NCI-H82 (cell line): Measurements from ENCODE around the gene CYP26A1.
A peak's percentile ranks its signal among the peaks of the same experiment; 100 is the strongest.
"Not testable (repeated sequence)": the region's sequence is repeated elsewhere in the genome, so short reads cannot be mapped to it uniquely, and the experiment has no call there.

ENCODE experiments used
- DNase-seq: peaks from one replicate; lab custom pipeline; 2025; lab: John Stamatoyannopoulos, UW

CYP26A1 gene

DNA sequence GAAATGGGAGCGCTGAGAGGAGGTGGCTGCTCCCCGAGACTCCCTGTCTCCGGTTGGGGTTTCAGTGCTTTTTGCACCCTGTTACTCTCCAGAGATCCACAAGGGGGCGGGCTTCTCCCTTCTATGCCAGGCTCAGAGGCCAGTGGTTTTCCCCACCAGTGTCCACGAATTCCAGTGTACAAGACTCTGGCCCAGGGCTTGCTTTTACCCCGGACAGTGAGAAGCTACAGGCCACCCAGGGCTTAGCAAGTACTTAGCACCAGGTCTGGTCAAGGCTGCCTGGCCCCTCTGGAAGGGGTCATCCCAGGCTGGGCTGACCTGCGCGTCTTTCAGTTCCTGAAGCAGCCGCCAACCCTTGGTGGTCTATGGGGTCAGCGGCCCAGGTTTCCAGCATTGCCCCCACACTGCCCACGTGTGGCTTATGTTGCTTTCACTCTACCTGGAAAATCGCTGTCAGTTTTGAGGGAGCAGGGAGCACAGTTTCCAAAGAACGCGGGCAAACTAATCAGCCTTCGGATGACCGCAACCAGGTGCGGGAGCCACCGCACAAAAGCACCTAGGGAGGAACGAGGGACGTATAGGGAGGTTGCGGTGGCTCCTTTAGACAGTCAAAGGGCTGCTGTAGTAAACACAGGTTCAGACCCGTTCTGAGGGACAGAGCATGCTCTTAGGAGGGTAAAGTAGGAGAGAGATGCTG, 6.8 kb downstream of the CYP26A1 start:
- DNase-seq: peak; percentile 57

DNA sequence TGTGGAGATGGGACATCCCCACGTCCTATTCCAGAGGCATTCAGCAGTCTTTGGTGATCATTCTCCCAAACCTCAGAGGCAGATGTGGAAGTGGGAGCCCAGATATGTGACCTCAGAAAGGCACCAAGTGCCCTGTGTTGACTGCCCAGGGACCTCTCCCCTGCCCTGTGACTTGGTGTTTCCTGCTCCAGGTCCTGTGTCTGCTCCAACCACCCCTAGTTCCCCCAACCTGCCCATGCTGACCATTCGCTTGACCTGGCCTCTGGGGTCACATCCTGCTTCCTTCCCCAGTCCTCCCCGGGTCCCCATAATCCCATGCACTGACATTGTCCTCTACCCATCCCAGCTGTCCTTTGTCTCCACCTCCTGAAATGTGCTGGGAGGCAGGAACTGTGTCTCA, 7.6 kb downstream of the CYP26A1 start:
- no peak for DNase-seq

DNA sequence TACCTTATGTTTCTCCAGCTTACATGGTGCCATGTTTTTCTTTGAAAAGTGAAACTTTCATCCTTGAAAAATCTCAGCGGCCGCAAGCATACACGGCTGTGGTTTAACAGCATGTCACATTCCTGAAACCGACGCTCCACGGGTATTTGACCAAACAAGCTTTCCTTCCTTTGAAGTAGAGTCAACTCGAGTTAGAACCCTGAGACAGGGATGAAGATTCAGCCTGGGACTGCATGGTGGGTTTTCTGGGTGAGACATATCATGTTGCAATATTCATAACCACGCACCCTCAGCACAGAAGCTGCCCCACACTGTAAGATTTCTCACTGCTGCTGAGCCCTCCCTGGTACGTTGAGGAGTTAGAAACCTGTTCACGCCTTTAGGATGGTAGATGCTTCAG, 8.1 kb downstream of the CYP26A1 start:
- DNase-seq: no peak

DNA sequence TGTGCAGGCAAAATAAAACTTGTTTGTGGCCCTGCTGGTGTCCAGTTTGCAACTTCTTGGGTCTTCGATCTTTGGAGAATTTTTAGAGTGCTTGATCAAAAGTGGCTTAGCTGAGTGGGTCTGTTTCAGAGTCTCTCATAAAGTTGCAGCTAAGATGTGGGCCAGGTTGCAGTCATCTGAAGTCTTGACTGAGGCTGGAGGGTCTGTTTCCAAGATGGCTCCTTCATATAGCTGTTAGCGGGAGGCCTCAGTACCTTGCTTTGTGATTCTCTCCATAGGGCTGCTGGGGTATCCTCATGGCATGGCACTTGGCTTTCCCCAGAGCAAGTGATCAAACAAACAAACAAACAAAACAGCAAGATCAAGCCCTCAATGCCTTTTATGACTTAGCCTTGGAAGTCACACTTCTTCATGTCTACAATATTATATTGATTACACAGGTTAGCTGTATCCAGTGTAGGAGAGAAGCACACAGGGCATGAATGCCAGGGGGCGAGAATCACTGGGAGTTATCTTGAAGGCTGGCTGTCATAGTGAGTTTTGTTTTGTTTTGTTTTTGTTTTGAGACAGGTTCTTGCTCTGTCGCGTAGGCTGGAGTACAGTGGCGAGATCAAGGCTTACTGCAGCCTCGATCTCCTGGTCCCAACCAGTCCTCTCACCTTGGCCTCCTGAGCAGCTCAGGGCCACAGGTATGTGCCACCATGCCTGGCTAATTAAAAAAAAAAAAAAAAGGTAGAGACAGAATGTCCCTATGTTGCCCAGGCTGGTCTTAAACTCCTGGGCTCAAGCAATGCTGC, 10.2 kb downstream of the CYP26A1 start:
- no peak for DNase-seq

DNA sequence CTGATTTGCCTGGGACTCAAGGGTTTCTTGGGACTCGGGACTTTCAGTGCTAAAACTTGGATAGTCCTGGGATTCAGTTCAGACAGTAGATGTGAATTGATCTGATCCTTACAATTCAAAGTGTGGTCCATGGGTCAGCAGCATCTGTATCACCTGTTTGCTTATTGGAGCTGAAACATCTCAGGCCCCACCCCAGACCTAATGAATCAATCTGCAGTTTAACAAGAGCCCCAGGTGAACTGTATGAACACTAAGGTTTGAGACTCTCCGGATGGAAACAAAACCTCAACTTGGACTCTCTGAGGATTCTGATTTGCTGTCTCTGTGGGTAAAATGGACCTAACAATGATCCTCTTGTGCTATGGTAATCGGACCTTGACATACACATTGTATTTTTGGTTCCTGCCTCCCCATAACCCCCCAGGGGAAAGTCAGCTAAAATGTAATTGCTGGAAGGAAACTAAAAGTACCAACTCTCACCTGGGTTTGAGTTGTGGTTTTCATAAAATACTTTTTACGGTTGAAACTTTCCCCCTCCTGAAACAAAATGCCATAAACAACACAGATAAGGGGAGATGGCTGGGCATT, 11.7 kb downstream of the CYP26A1 start:
- DNase-seq: no peak

DNA sequence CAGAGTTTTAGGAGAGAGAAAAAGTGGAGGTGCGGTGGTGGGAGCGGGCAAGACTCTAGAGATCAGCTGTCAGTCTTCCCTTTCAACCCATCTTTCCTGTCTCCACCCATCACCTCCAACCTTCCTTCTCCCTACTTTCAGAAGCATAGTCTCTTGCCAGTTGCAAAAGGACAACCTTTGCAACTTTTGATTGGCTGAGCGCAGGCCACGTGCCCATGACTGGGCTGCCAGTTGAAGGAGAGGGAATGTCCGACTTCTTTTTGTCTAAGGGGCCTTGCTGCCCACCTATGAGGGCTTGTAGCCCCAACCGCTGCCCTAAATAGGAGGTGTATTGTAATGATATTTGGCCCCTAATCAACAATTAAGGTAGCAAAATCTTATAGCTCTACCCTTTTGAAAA, 12.6 kb downstream of the CYP26A1 start:
- no peak for DNase-seq

DNA sequence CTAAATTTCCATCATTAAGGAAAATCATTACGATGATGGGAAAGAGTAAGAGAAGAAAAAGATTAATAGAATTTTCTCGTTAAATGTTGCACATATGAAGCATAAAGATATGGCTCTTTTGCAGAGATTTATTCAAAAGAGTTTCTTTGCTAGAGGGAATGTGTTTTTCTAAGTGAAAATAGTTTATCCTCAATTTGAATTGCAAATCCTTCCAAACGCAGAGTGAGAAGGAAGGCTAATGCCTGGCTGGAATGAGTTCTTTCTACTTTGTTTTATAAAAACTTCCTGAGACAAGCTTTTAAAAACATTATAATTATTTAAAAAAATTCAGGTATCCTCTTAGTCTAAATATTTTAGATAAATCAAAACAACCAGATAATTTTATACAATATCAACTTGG, 14.2 kb downstream of the CYP26A1 start:
- no peak for DNase-seq

DNA sequence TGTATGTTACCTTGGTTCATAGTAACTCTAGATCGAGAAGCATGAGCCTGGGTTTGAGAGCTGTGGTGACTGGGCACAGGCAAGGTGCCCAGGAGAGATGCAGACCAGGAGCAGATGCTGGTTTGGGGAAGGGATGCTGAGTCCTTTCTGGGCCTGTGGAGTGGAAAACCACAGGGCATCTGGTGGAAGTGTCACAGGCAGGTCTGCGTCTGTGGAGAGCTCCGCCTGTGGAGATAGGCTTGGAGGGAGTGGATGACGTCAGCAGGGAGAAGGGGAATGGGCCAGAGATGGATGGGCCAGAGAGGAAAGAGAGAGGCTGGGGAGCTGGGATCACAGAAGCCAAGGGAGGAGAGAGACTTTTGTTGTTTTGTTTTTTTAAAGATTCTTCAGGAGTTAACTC, 14.8 kb downstream of the CYP26A1 start:
- DNase-seq: no peak

DNA sequence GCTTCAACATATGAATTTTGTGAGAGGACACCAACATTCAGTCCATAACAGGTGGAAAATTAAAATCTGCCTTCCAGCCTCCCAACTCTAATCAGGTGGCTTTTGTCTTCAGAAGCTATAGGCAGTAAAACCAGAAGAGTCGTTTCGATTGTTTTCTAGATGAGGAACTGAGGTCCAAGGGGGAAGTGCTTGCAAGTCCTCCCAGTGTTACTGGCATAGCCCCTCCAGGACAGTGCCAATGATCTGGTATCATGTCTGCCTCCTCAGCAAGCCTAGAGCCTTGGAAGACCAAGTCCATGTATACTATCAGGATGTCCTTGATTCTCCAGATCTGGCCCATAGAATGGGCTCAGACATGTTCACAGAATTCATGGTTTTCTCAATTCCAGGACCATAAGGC, 16.9 kb downstream of the CYP26A1 start:
- no peak for DNase-seq

DNA sequence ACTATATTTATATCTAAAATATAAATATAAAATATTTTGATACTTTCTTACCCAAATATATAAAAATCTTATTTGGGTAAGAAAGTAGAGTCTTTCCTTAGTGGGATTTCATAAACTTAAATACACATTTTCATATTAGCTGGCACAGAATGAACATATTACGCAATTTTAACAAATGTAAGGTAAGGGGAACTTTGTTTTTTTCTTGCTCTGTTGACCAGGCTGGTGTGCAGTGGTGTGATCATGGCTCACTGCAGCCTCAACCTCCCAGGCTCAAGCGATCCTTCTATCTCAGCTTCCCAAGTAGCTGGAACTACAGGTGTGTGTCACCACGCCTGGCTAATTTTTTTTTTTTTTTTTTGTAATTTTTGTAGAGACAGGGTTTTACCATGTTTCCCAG, 18.3 kb downstream of the CYP26A1 start:
- no peak for DNase-seq

DNA sequence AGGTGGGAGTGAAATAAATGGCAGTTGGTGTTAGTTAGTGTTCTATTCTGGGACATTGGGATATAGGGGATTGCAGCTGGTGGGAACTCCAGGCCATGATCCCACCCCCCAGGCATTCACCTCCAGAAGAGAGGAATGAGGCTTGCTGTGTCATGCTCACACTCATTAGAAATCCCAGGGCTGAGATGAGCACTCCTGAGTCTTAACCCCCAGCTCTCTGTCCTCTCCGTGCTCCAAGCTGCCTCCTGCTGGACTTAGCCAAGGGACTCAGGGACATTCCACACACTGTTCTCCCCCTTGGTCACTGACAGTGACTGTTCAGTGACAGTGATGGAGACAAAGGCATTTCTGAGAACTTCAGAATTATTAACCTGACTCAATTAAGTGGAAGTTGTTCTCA, 21.5 kb downstream of the CYP26A1 start:
- DNase-seq: peak; percentile 31

DNA sequence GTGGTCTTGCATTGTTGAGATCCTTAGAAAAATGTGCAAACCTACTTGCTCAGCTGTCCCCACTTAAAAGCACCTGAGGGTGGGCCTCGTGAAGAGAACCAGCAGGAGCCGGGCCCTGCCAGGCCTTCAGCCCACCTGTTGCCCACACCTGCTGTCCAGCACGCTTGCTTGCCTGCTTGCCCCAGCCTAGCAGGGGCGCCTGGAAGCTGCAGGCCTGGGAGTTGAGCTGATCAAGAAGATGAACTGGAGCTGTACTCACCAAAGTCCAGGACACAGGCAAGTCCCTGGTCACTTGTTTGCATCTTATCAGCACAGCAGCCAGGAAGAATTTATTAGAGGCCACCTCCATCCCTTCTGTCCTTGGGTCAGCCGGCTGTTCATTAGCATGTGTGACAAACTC, 23.2 kb downstream of the CYP26A1 start:
- DNase-seq: no peak

DNA sequence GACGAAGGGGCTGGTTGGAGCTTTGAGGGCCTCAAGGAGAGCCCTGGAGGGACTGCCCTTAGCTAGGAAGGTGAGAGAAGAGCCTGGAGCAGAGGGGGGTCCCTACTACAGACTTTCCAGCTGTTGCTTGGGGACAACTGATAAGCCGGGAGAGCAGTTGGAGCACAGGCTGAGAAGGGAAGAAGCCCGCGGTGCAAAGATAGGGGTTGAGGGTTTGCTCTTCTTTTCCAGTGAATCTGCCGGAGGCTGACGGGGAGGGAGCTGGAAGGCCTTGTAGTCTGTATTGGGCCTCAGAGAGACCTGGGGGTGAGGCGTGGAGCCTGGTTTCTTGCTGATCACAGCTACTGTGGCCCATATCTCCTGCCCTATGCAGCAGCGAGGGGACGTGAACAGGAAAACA, 23.7 kb downstream of the CYP26A1 start:
- no peak for DNase-seq

DNA sequence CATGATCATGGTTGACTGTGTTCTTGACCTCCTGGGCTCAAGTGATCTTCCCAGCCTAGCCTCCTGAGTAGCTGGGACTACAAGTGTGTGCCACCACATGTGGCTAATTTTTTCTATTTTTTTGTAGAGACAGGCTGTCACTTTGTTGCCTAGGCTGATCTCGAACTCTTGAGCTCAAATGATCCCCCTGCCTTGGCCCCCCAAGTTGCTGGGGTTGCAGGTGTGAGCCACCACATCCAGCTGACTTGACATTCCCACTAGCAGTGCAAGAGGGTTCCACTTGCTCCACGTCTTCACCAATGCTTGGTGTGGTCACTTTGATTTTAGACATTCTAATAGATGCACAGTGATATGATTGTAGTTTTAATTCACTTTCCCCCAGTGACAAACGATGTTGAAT, 25.1 kb downstream of the CYP26A1 start:
- no peak for DNase-seq

DNA sequence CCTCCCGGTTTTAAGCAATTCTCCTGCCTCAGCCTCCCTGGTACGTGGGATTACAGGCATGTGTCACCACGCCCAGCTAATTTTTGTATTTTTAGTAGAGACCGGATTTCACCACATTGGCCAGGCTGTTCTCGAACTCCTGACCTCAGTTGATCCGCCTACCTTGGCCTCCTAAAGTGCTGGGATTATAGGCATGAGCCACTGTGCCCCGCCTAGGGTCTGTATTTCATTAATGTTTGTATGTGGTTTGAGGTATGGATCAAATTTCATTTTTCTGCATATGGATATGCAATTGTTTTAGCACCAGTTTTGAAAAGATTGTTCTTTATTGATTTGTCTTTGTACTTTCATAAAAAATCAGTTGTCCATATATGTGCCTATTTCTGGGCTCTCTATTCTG, 26.0 kb downstream of the CYP26A1 start:
- no peak for DNase-seq

DNA sequence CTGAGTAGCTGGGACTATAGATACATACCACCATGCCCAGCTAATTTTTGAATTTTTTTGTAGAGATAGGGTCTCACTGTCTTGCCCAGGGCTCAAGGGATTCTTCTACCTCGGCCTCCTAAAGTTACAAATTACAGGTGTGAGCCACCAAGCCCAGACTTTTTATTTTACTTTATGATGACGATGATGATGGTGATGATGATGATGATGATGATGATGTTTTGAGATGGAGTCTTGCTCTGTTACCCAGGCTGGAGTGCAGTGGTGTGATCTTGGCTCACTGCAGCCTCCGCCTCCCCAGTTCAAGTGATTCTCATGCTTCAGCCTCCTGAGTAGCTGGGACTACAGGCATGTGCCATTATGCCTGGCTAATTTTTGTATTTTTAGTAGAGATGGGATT, 27.5 kb downstream of the CYP26A1 start:
- DNase-seq: not testable (repeated sequence)

DNA sequence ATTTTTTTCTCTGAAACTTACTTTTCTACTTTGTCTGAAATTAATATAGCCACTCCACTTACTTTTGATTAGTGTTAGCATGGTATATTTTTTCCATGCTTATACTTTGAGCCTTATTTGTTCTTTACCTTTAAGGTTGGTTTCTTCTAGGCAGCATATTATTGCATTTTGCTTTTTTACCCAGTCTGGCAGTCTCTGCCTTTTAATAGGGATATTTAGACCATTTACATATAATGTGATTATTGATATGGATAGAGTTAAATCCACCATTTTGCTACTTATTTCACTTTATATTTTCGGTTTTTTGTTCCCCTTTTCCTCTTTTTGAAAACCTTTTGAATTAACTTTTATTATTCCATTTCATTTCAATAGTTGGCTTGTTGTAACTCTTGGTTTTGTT, 30.3 kb downstream of the CYP26A1 start:
- no peak for DNase-seq

DNA sequence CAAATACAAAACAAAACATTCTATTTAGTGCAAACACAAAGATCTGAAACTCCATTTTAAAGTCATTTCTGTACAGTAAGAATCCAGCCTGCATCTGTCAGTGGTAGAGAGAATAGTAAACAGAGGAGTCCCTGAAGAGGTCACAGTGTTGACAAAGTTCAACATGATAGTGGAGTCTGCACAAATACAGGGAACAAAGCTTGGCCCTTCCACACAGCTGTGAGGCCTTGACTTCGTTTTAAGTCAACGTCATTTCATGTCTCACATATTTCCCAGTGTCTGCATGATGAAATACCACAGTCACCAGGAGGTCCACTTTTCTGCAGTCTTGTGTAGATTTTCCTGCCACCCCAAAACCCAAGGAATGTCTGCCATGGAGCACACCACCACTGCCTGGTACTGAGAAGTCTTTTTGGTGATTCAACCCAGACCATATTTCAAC, 33.0 kb downstream of the CYP26A1 start:
- no peak for DNase-seq

DNA sequence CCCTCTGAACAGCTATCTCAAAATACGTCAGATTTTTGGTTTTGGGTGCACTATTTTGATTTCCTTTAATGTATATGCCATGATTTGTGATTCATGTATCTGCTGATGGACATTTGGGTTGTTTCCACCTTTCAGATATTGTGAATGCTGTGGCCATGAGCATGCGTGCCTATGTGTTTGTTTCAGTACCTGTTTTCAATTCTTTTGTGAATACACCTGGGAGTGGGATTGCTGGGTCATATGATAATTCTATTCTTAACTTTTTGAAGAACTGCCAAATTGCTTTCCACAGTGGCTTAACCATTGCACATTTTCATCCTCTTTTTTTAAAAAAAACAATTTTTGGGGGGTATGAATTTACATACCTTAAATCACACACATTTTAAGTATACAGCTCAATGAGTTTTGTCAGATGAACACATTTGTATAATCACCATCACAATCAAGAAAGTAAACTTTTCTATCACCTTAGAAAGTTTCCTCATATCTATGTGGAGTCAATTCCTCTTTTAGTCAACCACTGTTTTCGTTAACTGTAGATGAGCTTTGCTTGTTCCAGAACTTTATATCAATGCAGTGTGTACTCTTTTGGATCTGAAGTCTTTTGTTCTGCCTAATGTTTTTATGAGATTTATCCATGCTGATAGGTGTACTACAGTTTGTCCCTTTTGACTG, 36.9 kb downstream of the CYP26A1 start:
- no peak for DNase-seq

DNA sequence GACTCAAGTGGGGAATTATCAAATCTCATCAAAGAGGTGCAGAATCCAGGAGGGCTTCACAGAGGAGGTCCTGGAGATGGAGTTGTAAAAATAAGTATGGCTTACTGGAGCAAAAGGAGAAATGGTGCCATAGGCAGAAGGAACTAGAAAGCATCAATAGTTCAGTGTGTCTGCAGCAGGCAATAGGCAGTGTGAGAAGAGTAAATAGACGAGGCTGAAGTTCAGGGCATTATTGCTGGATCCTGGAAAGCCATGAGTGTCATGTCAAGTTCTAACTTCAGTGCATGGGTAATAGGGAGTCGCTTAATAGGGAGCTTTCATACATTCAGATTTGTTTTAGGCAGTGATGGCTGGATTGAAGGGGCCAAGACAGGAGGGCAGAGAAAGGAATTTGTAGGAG, 39.3 kb downstream of the CYP26A1 start:
- no peak for DNase-seq

DNA sequence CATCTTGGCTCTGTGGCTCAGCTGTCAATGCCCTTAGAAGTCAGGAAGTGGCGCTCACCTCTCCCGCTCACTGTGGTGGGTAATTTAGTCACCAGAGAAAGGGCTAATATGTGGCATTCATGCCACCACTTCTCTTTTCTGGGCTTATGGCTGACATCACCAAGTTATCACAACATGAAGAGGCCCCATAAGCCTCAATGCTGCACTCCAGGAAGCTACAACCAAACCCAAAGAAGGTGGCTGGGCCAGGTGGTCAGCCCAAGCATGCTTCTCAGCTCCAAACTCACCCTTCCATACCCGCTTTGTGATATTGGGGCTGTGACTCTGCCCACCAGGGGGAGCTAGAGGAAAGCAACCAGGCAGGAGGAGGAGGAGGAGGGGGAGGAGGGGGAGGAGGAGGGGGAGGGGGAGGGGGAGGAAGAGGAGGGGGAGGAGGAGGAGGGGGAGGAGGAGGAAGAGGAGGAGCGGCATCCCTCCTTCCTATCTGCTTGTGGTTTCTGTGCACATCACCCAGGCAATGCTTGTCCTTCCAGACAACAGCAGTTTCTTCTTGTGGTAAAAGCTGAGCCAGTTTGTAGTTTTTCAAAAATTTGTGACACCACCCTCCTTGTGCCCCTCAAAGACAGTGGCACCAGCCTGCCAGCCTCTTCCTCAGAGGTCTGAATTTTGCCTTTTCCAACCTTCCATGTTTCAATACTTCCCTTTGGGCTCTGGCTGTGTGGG, 42.1 kb downstream of the CYP26A1 start:
- peak; percentile 71 for DNase-seq

DNA sequence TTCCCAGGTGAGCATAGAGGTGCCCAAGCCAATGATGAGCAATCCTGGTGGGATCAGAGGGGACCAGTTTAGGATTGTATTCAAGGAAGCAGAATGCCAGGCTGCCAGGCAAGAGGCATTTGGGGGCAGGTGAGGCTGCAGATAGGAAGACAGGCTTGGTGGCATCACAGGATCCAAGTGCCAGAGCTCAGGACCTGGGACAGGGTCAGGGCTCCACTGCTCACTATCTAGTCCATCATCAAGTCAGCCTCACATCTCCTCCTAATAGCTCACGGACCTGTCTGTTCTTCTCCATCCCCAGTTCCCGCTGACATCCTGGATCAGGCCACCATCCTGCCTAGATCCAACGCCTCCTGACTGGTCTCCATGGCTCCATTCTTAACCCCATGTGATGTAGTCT, 47.6 kb downstream of the CYP26A1 start:
- DNase-seq: no peak
